Measurements from ENCODE around the gene SLX9. TPM values are rescaled to one million over a fixed set of nuclear protein-coding genes. Genes with fewer than 3 reads are reported as not detected.

The SLX9 gene
- total RNA-seq, 1 experiment from 2014 or later, result 42.9 TPM

DNA sequence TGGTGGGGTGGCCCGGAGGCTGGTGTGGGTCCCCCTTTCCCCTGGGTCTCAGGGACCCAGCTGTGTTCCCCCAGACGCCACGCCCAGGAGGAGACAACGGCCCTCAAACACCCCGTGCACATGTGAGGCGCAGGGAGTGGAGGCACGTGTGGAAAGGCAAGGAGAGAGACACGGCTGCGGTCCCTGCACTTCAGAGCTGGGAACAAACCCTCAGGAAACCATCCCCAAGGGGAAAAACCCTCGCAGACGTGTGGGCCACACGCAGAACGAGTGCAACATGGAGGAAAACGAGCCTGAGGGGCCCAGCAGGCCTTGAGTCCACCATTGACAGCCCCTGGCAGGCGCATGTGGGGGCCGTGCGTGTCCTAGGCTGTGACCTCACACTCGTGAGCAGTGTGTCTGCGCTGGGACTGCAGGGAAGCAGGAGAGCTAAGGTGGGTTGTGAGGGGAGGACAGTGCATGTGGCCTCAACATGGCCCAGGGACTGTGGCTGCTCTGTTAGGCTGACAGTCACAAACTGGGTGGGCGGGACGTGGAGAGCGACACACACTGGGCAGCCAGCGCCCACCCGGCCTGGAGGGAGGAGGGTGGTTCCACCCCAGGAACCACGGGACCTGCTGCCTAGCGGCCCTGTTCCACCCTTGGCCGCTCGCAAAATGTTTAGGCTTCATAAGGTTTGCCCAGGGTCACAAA, 39.1 kb upstream of the SLX9 start:
- no peak for DNase-seq (ENCODE audit: low read depth)
- in situ Hi-C loops (cut with HindIII; ENCODE audit: low pct_unique_long_range_greater_than_20kb, low sequenced_read_pairs), result no loop called here

DNA sequence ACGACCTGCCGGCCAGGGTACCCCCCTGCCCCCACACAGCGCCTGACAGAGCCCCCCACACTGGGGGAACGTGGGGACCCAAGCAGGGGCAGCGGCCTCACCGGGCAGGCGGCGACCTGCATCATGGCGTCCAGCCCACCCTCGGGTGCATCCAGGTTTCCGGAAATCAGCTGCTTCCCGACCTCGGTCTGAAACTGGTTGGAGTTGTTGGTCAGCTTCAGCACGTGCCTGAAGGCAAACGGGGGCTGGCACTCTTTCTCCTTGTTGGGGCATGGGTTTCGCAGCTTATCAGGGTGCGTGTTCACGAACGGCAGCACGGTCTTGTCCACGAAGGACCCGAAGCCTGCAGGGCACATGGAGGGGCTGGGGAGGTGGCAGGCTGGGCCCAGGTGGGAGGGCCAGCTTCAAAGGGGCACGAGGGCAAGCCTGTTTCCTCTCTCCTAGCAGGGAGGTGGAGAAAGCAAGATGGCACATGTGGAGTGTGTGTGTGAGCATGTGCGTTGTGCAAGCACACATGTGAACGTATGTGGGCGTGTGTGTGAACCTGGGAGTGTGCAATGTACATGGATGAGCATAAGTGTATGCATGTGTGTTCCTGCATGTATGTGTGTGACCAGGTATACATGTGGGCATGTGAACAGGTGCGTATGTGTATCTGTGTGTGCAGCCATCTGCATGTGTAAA, 38.3 kb upstream of the SLX9 start:
- no peak for DNase-seq (ENCODE audit: low read depth)
- in situ Hi-C loops (cut with HindIII; ENCODE audit: low pct_unique_long_range_greater_than_20kb, low sequenced_read_pairs), result no loop called here

DNA sequence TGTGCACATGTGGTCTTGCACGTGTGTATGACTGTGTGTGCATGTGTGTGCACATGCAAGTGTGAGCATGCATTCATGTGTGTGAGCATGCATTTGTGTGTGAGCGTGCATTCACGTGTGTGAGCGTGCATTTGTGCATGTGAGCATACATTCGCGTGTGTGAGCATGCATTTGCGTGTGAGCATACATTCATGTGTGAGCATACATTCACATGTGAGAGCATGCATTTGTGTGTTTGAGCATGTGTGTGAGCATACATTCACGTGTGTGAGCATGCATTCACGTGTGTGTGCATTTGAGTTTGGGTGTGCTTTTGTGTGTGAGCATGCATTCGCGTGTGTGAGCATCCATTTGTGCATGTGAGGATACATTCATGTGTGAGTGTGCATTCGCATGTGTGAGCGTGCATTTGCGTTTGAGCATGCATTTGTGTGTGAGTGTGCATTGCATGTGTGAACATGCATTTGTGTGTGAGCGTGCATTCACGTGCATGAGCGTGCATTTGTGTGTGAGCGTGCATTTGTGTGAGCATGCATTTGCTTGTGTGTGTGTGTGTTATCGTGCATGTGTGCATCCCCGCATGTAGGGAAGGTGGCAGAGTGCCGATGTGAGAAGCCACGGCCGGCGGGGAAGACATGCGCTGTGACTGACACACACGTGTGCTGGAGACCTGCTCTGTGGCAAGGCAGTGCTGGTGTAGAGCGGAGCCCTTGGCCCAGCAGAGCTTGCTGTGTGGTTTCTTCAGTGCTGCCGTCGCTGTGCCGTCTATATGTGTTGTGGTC, 37.4 kb upstream of the SLX9 start:
- in situ Hi-C loops (cut with HindIII; ENCODE audit: low pct_unique_long_range_greater_than_20kb, low sequenced_read_pairs), result no loop called here
- no peak for DNase-seq (ENCODE audit: low read depth)

DNA sequence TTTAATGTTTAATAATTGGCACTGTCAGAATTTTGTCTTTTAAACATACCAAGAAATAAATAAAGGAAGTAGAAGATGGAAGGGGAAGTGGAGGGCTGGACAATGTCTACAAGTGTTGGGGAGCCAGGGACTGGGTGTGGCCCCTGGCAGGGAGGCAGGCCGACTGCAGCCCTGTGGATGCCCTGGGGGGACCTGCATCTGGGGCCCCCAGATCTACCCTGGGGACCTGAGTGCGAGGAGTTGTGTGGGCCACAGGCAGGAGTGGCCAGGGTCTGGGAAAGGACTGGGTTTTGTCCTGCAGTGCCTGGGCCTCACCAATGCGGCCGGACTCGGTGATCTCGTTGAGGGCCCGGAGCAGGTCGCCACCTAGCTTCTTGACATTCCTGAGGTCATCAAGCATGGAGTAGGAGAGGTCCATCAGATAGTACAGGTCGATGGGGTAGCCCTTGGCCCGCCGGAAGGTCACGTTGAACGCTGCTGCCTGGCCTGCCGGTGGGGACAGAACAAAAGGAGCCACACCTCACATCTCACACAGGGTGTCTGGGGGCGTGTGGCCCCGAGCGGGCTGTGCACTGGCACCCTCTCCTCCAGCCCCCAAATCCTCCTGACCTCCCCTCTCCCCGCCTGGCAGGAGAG, 36.7 kb upstream of the SLX9 start:
- no peak for DNase-seq (ENCODE audit: low read depth)
- in situ Hi-C loops (cut with HindIII; ENCODE audit: low pct_unique_long_range_greater_than_20kb, low sequenced_read_pairs), result no loop called here

DNA sequence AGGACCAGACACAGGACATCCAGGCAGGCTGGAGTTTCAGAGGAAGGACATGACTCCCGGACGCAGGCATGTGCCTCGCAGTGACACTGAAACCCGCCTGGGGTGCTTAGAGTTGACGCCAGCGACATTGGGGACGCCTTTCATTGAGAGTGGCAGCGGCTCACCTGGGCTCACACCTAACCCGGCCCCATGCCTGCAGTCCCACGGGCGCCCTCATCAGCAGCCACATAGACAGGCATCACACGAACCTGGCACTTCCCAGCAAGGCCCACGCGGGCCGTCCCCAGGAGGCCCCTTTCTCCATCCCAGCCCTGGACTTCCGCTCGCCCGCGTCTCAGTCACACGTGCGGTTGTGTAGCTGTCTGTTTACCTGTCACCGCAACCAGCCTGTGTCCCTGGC, 36.1 kb upstream of the SLX9 start:
- no peak for DNase-seq (ENCODE audit: low read depth)
- in situ Hi-C loops (cut with HindIII; ENCODE audit: low pct_unique_long_range_greater_than_20kb, low sequenced_read_pairs), result no loop called here

DNA sequence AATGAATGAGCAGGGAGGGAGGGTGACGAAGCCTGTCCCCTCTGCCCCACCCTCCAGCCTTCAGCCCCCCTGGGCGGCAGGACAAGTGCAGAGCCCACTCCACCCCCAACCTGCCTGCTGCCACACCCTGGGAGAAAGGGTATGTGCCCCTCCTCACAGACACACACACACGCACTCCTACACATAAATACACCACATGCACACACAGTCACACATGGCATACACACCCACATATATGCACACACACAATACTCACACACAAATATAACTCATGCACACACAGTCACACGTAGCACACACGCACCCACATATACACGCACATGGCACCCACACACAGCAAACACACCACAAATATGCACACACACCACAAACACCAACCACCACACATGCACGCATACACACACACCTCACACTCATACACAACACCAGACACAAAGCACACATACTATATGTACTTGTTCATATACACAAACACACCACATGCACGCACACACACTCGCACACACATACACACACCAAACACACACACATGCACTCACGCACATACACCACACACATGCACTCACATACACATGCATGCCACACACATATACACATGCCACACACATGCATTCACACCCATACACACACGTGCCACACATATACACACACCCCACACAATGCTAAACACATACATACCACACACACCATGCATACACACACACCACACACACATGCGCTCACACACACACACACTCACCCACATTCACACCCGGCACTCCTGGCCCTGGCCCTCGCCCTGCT, 35.5 kb upstream of the SLX9 start:
- DNase-seq (ENCODE audit: low read depth), result no peak
- in situ Hi-C loops (cut with HindIII; ENCODE audit: low pct_unique_long_range_greater_than_20kb, low sequenced_read_pairs), result no loop called here

DNA sequence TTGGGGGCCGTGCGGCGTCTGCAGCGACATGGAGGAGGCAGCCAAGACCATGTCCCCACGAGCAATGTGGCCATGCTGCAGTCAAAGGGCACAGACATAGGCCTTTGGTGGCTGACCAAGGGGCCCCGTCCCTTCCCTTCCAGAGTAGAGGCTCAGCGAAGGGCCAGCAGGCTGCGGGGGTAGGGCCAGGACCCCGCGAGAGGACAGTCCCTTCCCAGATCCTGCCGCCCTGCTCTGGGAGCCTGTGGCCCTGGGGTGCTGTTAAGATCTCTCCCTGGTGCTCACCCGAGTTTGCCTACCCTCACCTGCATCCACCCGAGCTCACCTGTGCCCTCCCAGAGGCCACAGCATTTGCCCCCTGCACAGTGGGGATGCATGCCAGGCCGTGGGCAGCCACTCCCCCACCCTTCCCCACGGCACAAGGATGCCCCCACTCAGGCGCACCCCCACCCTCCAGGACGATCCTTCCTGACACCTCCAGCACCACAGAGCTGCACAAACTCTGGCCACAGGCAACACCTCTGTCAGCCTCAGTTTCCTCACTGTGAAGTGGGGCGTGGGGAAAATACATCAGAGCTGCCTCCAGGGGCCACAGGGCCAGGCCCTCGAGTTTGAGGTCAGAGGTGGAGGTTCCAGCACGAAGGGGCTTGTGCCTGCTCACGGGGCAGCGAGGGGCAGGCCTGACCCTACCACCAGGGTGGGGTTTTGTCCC, 34.7 kb upstream of the SLX9 start:
- DNase-seq (ENCODE audit: low read depth), result no peak
- in situ Hi-C loops (cut with HindIII; ENCODE audit: low pct_unique_long_range_greater_than_20kb, low sequenced_read_pairs), result no loop called here

DNA sequence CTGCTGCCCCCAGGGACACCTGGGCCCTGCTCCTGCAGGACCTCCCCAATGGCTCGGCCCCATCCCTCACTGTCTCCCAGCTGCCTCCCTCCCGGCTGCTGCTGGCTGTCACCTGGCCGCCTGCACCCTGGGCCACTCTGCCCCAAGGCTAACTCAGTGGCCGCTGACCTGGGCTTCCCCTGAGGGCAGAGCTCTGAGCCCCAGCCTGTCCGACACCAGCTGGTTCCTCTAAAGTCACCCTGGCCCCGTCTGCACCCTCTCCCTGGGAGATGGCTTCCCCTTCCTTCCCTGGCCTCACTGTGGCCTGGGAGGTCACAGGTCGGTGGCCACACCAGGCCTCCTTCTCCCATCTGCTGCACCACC, 34.1 kb upstream of the SLX9 start:
- in situ Hi-C loops (cut with HindIII; ENCODE audit: low pct_unique_long_range_greater_than_20kb, low sequenced_read_pairs), result no loop called here
- no peak for DNase-seq (ENCODE audit: low read depth)

DNA sequence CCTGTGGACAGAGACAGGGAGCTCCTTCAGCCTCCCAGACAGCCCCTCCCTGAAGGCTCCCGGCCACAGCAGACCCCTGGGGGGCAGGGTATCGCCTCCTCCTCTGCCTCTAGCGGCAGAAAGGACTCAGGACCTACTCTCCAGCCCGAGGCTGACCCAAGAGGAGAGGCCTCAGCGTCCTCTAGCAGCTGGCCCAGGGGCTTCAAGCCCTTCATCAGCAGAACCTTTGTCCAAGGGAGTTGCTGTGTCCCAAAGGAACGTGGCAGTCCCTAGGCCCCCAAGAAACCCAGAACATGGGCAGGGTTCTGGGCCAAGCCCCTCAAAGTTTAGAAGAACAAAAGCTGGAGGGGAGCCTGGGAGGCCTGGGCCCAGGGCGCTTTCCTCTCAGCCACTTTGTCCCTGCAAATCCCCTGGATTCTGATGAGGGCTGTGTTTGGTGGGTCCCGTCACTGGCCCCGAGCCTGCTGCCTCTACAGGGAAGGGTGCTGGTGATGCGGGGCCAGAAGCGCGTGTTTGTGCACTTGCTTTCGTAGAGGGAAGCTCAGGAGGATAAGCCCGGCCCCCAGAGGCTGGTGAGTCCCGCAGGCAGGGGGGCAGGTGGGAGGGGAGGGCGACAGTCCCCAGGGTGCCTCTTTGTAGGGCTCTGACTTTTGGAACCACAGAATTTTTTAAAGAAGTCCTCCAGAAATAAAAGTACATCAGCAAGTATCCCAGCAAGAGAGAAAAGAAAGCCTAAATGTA, 32.4 kb upstream of the SLX9 start:
- in situ Hi-C loops (cut with HindIII; ENCODE audit: low pct_unique_long_range_greater_than_20kb, low sequenced_read_pairs), result no loop called here
- DNase-seq (ENCODE audit: low read depth), result no peak

DNA sequence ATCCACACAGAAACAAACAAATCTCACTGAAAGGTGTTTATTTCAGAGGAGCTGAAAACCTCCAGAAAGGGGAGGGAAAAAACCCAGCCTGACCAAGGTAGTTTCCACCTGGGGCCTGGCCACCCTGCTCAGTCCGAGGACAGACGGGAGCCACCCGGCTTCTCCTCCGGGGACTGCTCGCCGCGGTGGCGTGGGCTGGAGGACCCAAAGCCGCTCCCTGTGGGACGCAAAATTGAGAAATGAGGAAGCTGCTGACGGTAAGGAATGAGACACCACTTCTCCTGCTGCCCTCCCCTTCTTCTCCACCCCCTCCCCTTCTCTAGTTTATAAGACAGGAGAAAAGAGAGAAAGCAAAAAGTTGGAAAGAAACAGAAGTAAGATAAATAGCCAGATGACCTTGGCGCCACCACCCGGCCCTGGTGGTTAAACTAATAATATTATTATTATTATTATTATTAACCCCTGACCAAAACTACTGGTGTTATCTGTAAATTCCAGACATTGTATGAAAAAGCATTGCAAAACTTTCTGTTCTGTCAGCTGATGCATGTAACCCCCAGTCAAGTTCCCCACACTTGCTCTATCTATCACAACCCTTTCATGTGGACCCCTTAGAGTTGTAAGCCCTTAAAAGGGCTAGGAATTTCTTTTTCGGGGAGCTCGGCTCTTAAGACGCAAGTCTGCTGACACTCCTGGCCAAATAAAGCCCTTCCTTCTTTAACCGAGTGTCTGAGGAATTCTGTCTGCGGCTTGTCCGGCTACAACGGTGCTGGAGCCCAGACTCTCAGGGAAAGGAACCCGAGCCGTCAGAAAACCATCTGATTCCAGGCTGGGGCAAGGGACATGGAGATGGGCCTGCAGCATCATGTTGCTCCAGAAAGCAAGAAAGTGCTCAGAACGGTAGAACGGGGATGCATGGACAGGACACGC, 31.6 kb upstream of the SLX9 start:
- DNase-seq (ENCODE audit: low read depth), result no peak
- in situ Hi-C loops (cut with HindIII; ENCODE audit: low pct_unique_long_range_greater_than_20kb, low sequenced_read_pairs), result no loop called here

DNA sequence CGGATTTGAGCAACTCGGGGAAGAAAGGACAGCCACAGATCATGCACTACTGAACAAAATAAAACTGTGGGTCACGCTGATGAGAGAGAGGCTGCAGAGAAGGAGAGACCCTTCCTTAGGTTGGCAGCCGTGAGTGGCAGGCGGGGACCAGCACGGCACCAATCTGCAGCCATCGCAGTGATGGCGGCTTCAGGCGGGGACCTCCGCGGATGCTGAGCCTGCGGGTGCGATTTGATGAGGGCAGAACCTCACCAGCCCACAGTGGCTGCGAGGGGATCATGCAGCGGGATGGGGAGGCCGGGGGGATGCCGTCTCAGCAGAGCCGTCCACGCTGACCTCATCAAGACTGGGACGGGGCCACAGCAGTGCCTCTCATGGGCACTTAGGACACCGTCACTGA, 30.9 kb upstream of the SLX9 start:
- no peak for DNase-seq (ENCODE audit: low read depth)
- in situ Hi-C loops (cut with HindIII; ENCODE audit: low pct_unique_long_range_greater_than_20kb, low sequenced_read_pairs), result no loop called here

DNA sequence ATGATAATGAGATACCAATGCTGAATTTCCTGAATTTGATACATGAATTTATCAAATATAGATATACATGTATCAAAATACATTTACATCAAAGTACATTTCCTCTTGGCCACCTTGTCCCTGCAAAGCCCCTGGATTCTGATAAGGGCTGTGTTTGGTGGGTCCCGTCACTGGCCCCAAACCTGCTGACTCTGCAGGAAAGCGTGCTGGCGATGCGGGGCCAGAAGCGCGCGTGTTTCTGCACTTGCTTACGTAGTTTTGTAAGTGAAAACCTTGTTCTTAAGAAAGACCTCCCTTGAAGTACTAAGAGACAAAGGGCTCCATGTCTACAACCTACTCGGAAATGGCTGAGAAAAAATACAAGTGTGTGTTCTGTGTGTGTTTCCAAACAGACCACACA, 30.1 kb upstream of the SLX9 start:
- in situ Hi-C loops (cut with HindIII; ENCODE audit: low pct_unique_long_range_greater_than_20kb, low sequenced_read_pairs), result no loop called here
- DNase-seq (ENCODE audit: low read depth), result no peak

DNA sequence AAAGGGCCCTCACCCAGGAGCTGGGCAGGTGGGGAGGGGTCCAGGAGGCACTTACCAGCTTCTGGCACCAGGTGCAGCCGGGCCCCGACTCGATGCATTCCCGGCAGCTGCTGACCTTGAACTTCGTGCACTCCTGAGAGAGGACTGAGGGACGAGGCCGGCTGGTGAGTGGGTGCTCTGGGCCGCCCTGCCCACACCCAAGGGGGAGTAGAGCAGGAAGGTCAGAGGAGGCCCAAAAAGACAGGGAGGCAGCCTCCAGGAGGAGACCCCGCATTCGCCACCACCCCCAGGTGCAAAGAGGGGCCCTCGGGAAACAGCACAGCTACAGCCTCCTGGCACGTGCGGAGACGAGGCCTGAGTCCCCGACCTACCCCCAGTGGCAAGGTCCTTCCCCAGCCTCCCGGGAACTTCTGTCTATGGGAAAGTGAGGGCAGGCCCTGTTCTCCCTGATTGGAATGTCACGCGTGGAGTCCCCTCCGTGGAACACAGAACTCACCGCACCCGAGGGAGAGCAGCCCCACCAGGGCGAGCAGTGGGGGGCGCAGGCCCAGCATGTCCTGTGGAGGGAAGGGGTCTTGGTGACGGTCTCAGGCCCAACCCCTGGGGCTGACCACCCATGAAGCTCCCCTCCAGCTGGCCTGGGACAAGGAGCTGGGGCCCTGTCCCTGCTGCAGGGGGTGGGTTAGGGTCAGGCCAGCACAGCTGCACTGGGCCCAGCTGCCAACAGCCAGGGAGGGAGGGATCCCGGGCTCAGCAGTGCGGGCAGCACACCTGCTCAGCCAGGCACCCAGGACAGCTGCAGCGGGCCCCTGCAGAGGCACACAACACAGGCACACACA, 29.4 kb upstream of the SLX9 start:
- in situ Hi-C loops (cut with HindIII; ENCODE audit: low pct_unique_long_range_greater_than_20kb, low sequenced_read_pairs), result no loop called here
- DNase-seq (ENCODE audit: low read depth), result no peak

DNA sequence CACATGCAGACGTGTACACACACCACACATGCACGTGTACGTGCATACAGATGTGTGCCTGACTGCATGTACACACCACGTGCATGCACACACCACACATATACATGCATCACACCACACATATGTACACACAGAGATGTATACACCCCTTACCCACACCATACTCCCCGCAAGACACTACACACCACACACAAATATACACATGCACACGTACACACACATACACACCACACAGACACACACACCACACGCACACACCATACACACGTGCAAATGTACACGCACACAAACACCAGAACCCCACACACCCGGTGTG, 28.8 kb upstream of the SLX9 start:
- in situ Hi-C loops (cut with HindIII; ENCODE audit: low pct_unique_long_range_greater_than_20kb, low sequenced_read_pairs), result no loop called here
- no peak for DNase-seq (ENCODE audit: low read depth)

DNA sequence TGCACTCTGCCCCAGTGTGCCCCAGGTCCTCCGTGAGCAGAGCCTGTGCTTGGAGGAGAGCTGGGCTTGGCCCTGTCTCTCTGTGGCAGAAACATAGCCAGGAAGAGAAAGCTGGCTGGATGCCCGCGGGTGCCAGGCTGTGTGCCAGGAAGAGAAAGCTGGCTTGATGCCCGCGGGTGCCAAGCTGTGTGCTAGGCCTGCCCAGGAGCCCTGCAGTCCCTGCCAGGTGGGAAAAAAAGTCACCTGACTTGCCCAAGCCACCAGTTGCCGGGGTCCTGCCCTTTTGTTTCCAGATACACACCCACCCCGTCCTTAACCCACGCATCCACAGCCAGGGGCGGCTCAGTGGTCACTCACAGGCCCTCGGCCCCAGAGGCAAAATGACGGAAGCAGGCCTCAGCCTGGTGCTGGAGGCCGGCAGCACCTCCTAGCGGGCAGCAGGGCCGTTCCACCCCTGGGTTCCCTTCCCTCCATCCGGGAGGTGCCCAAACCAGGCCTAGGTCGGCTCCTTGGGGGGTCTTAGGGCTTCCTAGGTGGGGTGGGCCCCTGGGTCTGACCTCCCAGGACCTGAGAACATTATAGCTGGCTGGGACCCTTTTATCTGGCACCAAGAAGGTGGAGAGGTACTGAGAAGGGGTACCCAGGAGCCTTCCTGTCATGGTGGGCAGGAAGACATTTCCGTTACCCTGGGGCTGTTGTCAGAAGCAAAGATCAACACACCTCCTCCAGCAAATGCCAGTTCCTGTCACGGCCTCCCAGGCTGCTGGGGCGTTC, 28.3 kb upstream of the SLX9 start:
- DNase-seq (ENCODE audit: low read depth), result peak; percentile 21
- in situ Hi-C loops (cut with HindIII; ENCODE audit: low pct_unique_long_range_greater_than_20kb, low sequenced_read_pairs), result no loop called here
